ENCODE measurements around the gene AGL. TPM values are rescaled to one million over a fixed set of nuclear protein-coding genes. Genes with fewer than 3 reads are reported as not detected.
"Not testable (repeated sequence)": the region's sequence is repeated elsewhere in the genome, so short reads cannot be mapped to it uniquely, and the experiment has no call there.

Gene AGL
- total RNA-seq, 2 donors from 2014 or later: 10.3 to 13.7 TPM

DNA sequence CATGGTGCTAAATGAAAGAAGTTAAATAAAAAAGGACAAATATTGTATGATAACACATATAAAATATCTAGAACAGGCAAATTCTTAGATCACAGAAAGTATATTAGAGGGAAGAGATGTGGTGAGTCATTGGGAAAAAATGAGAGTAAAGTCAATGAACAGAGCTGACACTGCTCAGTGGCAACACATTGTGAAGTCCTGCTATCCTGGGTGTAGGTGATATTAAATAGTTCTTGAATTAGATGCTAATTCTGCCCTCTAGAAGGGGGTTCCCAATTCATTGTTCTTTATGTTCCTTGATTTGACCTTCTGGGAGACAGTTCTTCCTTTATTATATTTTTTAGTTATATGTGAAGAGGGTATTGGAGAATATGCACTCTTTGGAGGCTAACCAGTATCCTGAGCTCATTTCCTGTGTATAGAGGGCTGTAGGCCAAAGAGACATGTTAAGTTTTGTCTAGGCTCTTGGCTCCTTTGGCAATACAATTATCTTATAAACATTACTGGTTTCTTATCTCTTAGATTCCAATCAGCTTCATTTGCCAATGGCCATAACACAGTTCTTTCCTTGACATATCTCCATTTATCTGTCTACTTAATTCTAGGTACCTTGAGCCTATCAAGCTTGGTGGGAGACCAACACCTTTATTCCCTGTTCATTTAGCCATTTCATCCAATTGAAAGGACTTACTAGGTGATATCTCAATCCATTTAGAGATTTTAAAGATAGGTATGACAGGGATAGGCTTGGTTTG is 113.1 kb downstream of the AGL start:
- Mint-ChIP-seq H3K27ac (no peak overlapping the region), H3K27me3 (no peaks in the 10 kb centered on the region), H3K36me3 (no peaks in the 10 kb centered on the region), H3K9me3 (no peaks in the 10 kb centered on the region), H3K4me1 (ENCODE audit: low read depth in 2 of 2) (peaks cover 0 to 2% of the 10 kb centered on the region in 2 donors), H3K4me3 (no peak overlapping the region)
- ATAC-seq (no peak), DNase-seq (ENCODE audit: low spot score) (no peak)

DNA sequence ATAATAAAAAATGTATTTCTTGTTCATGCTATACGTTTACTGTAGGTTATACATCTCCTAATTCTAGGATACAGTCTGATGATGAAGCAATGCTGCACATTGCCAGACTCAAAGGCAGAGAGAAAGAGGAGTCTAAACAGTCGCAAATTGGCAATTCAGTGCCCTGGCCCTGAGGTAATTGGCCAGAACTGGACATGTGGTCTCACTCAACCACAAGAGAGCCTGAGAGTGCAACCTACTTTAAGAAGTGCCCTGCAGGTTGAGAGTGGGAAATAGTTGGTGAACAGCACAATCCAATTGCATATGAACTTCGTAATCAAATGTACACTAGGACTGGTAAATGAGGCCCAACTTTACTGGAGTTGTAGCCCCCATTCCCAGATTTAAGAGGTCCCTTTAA is 114.6 kb downstream of the AGL start:
- H3K9me3 Mint-ChIP-seq: no peaks in the 10 kb centered on the region
- H3K36me3 Mint-ChIP-seq: no peaks in the 10 kb centered on the region
- no peak for DNase-seq (ENCODE audit: low spot score)
- no peak overlapping the region for H3K4me3 Mint-ChIP-seq
- no peak for ATAC-seq
- H3K27me3 Mint-ChIP-seq: no peaks in the 10 kb centered on the region
- H3K4me1 Mint-ChIP-seq (ENCODE audit: low read depth in 2 of 2): peaks cover 8 to 10% of the 10 kb centered on the region in 2 donors
- H3K27ac Mint-ChIP-seq: no peak overlapping the region

DNA sequence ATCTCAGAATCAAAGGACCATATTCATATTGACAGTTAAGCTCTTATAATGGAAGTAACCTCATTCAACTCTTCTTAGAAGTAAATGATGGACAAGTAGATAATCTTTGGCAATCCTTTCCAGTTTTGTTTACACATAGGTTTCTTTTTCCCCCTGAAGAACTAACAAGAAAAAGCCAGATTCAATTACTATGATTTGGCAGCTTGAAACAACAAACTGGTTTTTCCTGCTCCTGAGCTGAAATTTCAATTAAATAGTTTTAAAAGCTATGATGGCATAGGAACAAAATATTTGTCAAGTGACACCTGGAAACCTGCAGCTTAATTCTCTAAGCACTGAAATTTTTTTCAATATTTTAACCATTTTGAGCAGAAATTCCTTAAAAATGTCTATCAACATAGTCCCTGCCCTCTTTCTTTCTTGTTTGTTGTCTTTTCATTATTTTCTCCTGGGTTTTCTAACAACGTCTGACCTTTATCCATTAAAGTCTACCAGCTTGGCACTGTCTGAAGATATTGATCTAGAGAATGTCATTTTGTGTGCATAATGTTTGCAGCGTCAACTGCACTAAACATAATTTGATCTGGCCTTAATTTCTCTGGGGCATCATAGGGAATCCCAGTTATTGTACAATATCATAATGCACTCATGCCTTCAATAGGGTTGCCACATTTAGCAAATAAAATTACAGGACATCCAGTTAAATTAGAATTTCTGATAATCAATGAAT is 115.7 kb downstream of the AGL start:
- peaks cover 15 to 17% of the 10 kb centered on the region in 2 donors for H3K4me1 Mint-ChIP-seq (ENCODE audit: low read depth in 2 of 2)
- no peak overlapping the region for H3K27ac Mint-ChIP-seq
- no peak overlapping the region for H3K4me3 Mint-ChIP-seq
- no peaks in the 10 kb centered on the region for H3K36me3 Mint-ChIP-seq
- no peak for ATAC-seq
- H3K27me3 Mint-ChIP-seq: no peaks in the 10 kb centered on the region
- DNase-seq (ENCODE audit: low spot score): no peak
- H3K9me3 Mint-ChIP-seq: no peaks in the 10 kb centered on the region

DNA sequence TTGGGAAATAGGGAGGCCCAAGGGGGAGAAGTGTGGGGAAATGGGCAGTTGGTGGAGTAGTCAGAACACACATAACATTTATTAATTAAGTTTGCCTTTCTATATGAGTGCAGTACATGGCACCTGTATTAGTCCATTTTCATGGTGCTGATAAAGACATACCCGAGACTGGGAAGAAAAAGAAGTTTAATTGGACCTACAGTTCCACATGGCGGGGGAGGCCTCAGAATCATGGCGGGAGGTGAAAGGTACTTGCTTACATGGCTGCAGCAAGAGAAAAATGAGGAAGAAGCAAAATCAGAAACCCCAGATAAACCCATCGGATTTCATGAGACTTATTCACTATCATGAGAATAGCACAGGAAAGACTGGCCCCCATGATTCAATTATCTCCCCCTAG is 118.1 kb downstream of the AGL start:
- DNase-seq (ENCODE audit: low spot score) (no peak), ATAC-seq (no peak)
- Mint-ChIP-seq H3K9me3 (no peaks in the 10 kb centered on the region), H3K27me3 (no peaks in the 10 kb centered on the region), H3K4me1 (ENCODE audit: low read depth in 2 of 2) (peaks cover 19 to 25% of the 10 kb centered on the region in 2 donors), H3K4me3 (peak overlapping the region; percentile 53), H3K27ac (peak overlapping the region in 1 of 2 donors; percentile 71), H3K36me3 (no peaks in the 10 kb centered on the region)

DNA sequence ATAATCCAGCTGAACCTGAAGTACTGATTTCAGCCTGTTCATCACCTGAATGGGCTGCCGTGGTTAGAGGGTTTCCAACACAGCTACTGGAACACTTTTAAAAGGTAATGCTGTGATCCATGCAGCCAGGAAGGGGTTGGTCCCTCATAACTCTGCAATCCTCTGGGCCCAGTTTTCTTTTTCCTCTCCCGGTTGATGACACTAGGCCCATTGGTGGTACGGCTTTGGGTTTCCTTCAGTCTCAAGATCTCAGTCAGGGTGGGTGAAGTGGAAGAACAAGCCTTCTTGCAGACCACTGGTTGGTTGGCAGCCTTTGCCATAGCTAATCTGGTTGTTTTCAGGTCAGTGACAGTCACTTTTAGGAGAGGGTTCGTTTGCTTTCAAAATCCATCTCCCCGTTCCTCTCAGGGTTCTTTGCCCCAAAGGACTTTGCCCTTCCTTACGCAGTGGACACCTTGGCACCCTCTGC is 119.1 kb downstream of the AGL start:
- Mint-ChIP-seq H3K9me3 (no peaks in the 10 kb centered on the region), H3K27me3 (no peaks in the 10 kb centered on the region), H3K4me3 (peak overlapping the region; percentile 94), H3K36me3 (no peaks in the 10 kb centered on the region), H3K27ac (peak overlapping the region; percentile 89 to 94), H3K4me1 (ENCODE audit: low read depth in 2 of 2) (peaks cover 19 to 25% of the 10 kb centered on the region in 2 donors)
- ATAC-seq: peak; percentile 2
- no peak for DNase-seq (ENCODE audit: low spot score)

DNA sequence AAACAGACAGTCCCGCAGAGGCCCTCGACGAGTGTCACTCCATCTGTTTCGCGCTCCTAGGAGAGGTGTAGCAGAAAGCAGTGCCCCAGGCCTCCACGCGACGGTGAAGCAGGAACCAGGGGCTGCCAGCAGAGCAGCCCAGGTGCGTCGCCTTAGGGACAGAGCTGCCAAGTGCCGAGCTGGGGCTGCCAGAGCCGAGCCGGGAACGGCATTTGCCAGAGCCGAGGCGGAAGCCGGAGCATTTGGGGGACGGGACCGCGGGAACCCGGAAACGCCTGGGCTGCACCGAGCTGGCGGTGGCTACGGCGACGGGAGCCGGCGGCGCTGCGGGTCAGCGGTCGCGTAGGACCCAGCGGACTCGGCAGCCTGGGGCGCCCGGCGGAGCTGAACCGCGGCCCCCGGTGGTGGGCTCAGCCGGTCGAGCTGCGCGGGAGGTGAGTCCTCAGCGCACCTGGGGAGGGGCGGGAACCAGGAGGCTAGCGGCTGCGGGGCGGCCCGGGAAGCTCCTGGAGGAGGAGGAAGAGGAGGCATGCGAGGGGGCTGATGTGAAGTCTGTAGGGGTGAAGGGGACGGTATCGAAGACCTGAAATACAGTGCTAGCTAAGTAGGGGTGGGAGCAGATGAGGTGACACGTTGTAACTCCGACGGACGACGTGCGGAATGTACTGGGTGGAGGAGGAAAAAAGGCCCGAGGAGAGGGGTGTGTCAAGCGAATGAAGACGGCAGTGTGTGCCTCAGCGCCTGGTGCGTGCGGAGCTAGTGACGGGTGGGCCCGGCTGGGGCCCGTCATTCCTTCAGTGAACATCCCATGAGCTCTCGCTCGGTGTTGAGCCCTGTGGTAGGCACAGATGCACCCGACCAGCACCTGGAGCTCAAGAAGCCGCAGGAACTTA is 119.8 kb downstream of the AGL start, which contains the start of gene SLC35A3:
Gene SLC35A3 (plus strand): TSS at position 268 of the 893 bp plus-strand sequence. CDS start 23,559 bp downstream, outside the sequence.
- Mint-ChIP-seq H3K27ac (peak within 1 kb of the TSS; percentile 89 to 94), H3K27me3 (no peaks in the 10 kb centered on the region), H3K4me1 (ENCODE audit: low read depth in 2 of 2) (peaks cover 19 to 25% of the 10 kb centered on the region in 2 donors), H3K4me3 (peak within 1 kb of the TSS; percentile 94), H3K9me3 (no peaks in the 10 kb centered on the region), H3K36me3 (no peaks in the 10 kb centered on the region)
- DNase-seq (ENCODE audit: low spot score) (peak; percentile 83), ATAC-seq (peak; percentile 95 to 96)

DNA sequence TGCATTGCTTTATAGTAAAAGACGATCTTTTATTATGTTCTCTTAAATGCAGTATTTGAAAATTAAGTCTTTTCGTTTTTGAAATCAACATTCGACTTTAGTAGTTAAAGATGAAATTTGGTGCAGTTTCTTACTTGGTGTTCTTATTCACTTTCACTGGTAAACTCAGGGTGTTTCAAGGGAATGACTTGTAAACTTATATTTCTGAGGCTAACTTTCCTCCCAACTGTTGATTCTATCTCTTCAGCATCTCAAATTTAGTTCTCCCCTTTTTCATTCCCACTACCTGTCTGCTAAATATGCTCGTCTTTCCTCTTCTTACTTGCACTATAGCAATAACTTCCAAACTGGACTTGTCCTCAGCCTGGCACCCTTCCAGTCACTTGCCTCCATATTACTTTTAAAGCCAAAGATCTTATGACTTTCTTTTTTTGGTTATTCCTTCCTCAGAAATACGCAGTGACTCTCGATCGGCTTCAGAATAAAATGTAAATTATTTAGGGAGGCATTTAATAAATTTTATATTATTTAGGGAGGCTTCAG is 120.6 kb downstream of the AGL start:
- Mint-ChIP-seq H3K36me3 (peaks cover 6% of the 10 kb centered on the region), H3K4me1 (ENCODE audit: low read depth in 2 of 2) (peaks cover 23 to 30% of the 10 kb centered on the region in 2 donors), H3K27me3 (no peaks in the 10 kb centered on the region), H3K9me3 (no peaks in the 10 kb centered on the region), H3K4me3 (peak overlapping the region; percentile 94), H3K27ac (peak overlapping the region; percentile 89 to 94)
- DNase-seq (ENCODE audit: low spot score) (no peak), ATAC-seq (no peak)

DNA sequence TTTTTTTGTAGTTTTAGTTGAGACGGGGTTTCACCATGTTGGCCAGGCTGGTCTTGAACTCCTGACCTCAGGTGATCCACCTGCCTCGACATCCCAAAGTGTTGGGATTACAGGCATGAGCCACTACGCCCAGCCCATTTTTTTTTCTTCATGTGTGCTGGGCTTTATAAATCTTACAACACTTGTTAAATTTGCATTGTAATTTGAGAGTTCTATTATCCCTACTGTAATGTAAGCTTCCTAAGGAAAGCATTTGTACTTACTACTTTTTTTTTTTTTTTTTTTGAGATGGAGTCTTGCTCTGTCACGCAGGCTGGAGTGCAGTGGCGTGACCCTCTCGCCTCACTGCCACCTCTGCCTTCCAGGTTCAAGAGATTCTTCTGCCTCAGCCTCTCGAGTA is 121.9 kb downstream of the AGL start:
- peak overlapping the region in 1 of 2 donors; percentile 94 for H3K27ac Mint-ChIP-seq
- ATAC-seq: not testable (repeated sequence)

More for the DNA sequence above, 121.9 kb downstream of the AGL start:
- H3K36me3 Mint-ChIP-seq; H3K27me3 Mint-ChIP-seq; DNase-seq (ENCODE audit: low spot score); H3K9me3 Mint-ChIP-seq: not testable (repeated sequence)
- H3K4me3 Mint-ChIP-seq: peak overlapping the region; percentile 63
- peaks cover 26 to 30% of the 10 kb centered on the region in 2 donors for H3K4me1 Mint-ChIP-seq (ENCODE audit: low read depth in 2 of 2)

Other genes with a start within 250 kb of the AGL start
- not detected for gene PALMD, start 204.2 kb upstream of the AGL start, total RNA-seq
- 1 to 10 TPM; 2.5 to 3.2 TPM for gene FRRS1, start 83.7 kb upstream of the AGL start, total RNA-seq
- 10 to 100 TPM; 22.2 to 26.6 TPM for gene SLC35A3, start 119.6 kb downstream of the AGL start, total RNA-seq